Liver (tissue), 9 donors: ENCODE data around the gene TMEM184A. TPM values are rescaled to one million over a fixed set of nuclear protein-coding genes. Genes with fewer than 3 reads are reported as not detected.

Experiments
- DNase-seq: peaks from one replicate; pipeline ENCODE4 v3.0.0-alpha.2; 2017; ENCODE audit warnings: low spot score
- H3K27ac ChIP-seq, 2 donors: one replicate each; pipeline ENCODE4 v1.7.0; 2013; ENCODE audit warnings: inconsistent platforms in 2 of 2, low read length in 2 of 2, control low read depth in 1 of 2, low read depth in 1 of 2, mild to moderate bottlenecking in 1 of 2
- H3K27me3 ChIP-seq, 4 donors: one replicate each; pipeline versions ENCODE4 v1.6.1 to v1.7.0; 2013; ENCODE audit warnings: low read length in 3 of 4, inconsistent platforms in 1 of 4, mild to moderate bottlenecking in 1 of 4, moderate library complexity in 1 of 4; ENCODE audit not compliant: control insufficient read depth in 4 of 4, insufficient read depth in 4 of 4
- H3K36me3 ChIP-seq, 4 donors: one replicate each; pipeline versions ENCODE4 v1.6.1 to v1.7.0; 2013; ENCODE audit warnings: low read length in 3 of 4, mild to moderate bottlenecking in 3 of 4, low read depth in 1 of 4, moderate library complexity in 1 of 4; ENCODE audit not compliant: control insufficient read depth in 4 of 4, insufficient read depth in 3 of 4
- H3K4me1 ChIP-seq, 4 donors: one replicate each; pipeline versions ENCODE4 v1.6.1 to v1.7.0; 2013; ENCODE audit warnings: low read length in 3 of 4, mild to moderate bottlenecking in 3 of 4, moderate library complexity in 1 of 4; ENCODE audit not compliant: control insufficient read depth in 4 of 4, insufficient read depth in 4 of 4
- H3K4me3 ChIP-seq, 3 donors: one replicate each; pipeline versions ENCODE4 v1.6.1 to v1.7.0; 2013; ENCODE audit warnings: low read length in 3 of 3, control low read depth in 1 of 3, low read depth in 1 of 3, mild to moderate bottlenecking in 1 of 3
- H3K9ac ChIP-seq, 2 donors: one replicate each; pipeline ENCODE4 v1.7.0; 2013; ENCODE audit warnings: low read length in 2 of 2, mild to moderate bottlenecking in 2 of 2, moderate library complexity in 2 of 2, control low read depth in 1 of 2, low read depth in 1 of 2
- H3K9me3 ChIP-seq, 4 donors: one replicate each; pipeline versions ENCODE4 v1.6.1 to v1.7.0; 2013; ENCODE audit warnings: low read length in 3 of 4; ENCODE audit not compliant: control insufficient read depth in 4 of 4
- EGR1 ChIP-seq, 2 donors: IDR thresholded peaks; 2 replicates each; pipeline ENCODE4 v1.6.1; 2016 to 2018; ENCODE audit warnings: antibody characterized with exemption in 2 of 2, low read depth in 2 of 2
- FOXA1 ChIP-seq: IDR thresholded peaks from 2 replicates; pipeline ENCODE4 v1.6.1; 2016; ENCODE audit warnings: antibody characterized with exemption
- FOXA2 ChIP-seq: IDR thresholded peaks from 2 replicates; pipeline ENCODE4 v1.6.1; 2016; ENCODE audit warnings: antibody characterized with exemption
- GABPA ChIP-seq, 2 donors: IDR thresholded peaks in 1 of 2; conservative IDR thresholded peaks in 1 of 2; 2 replicates each; pipeline ENCODE4 v1.6.1; 2016; ENCODE audit warnings: antibody characterized with exemption in 2 of 2, mild to moderate bottlenecking in 1 of 2, moderate library complexity in 1 of 2
- HNF4A ChIP-seq, 2 donors: conservative IDR thresholded peaks; 2 replicates each; pipeline ENCODE4 v1.6.1; 2016; ENCODE audit warnings: antibody characterized with exemption in 2 of 2, mild to moderate bottlenecking in 2 of 2
- HNF4G ChIP-seq: IDR thresholded peaks from 2 replicates; pipeline ENCODE4 v1.6.1; 2016; ENCODE audit warnings: antibody characterized with exemption
- JUND ChIP-seq, 2 donors: IDR thresholded peaks; 2 replicates each; pipeline ENCODE4 v1.6.1; 2016; ENCODE audit warnings: antibody characterized with exemption in 2 of 2
- NR2F2 ChIP-seq: IDR thresholded peaks from 2 replicates; pipeline ENCODE4 v1.6.1; 2016; ENCODE audit warnings: antibody characterized with exemption
- RAD21 ChIP-seq, 2 donors: IDR thresholded peaks; 2 replicates each; pipeline ENCODE4 v1.6.1; 2016; ENCODE audit warnings: antibody characterized with exemption in 2 of 2, mild to moderate bottlenecking in 2 of 2
- RXRA ChIP-seq, 2 donors: IDR thresholded peaks; 2 replicates each; pipeline ENCODE4 v1.6.1; 2017 to 2018; ENCODE audit warnings: antibody characterized with exemption in 2 of 2, mild to moderate bottlenecking in 1 of 2
- SP1 ChIP-seq: IDR thresholded peaks from 2 replicates; pipeline ENCODE4 v1.6.1; 2018; ENCODE audit warnings: antibody characterized with exemption, mild to moderate bottlenecking
- TAF1 ChIP-seq: conservative IDR thresholded peaks from 2 replicates; pipeline ENCODE4 v1.6.1; 2016; ENCODE audit warnings: antibody characterized with exemption, mild to moderate bottlenecking
- YY1 ChIP-seq: IDR thresholded peaks from 2 replicates; pipeline ENCODE4 v1.6.1; 2016; ENCODE audit warnings: antibody characterized with exemption, mild to moderate bottlenecking
- WGBS: extraction: QIAGEN DNeasy Blood & Tissue Kit; methylation state at CpG from one replicate; pipeline ENCODE4 v1.1.7; 2013; 5-methylcytosine and 5-hydroxymethylcytosine counted together
- polyA plus RNA-seq, 2 donors: library from polyadenylated mRNA; stranded (reverse) in 1 of 2; unstranded in 1 of 2; fragments of 200-250 nt in 1 of 2; fragments of >200 nt in 1 of 2; fragmentation: Nextera tagmentation in 1 of 2; extraction: Ambion mirVana in 1 of 2; gene quantifications; one replicate each; pipeline versions ENCODE4 v1.2.1 to v1.2.3, GENCODE V29; 2013 to 2015
- total RNA-seq, 2 donors: library from RNA; depleted of rRNA; stranded (reverse); fragments of >200 nt; gene quantifications; one replicate each; pipeline ENCODE4 v1.2.3, GENCODE V29; 2014
- TF ChIP-seq, protein P1 (sequence below): IDR thresholded peaks from 2 replicates; pipeline ENCODE4 v1.6.1; 2016; ENCODE audit warnings: antibody characterized with exemption
- TF ChIP-seq, protein P2 (sequence below): IDR thresholded peaks from 2 replicates; pipeline ENCODE4 v1.6.1; 2016; ENCODE audit warnings: antibody characterized with exemption
- TF ChIP-seq, protein P3 (sequence below): IDR thresholded peaks from 2 replicates; pipeline ENCODE4 v1.6.1; 2016; ENCODE audit warnings: antibody characterized with exemption, mild to moderate bottlenecking
- TF ChIP-seq, protein P4 (sequence below): IDR thresholded peaks from 2 replicates; pipeline ENCODE4 v1.6.1; 2016; ENCODE audit warnings: antibody characterized with exemption
- TF ChIP-seq, protein P5 (sequence below): fragments of 150-350 bp; IDR thresholded peaks from 2 replicates; pipeline ENCODE4 v1.5.1; 2017; ENCODE audit warnings: improper control_type of control experiment, low read depth, low read length; ENCODE audit not compliant: missing input control
- donor health status: healthy.
- donor health status: healthy.
- donor health status: healthy.
- donor health status: healthy.
- donor health status: healthy.

The TMEM184A gene
- total RNA-seq (10 to 100 TPM in 1 of 2 donors, 1 to 10 TPM in 1; 1.6 to 11.7 TPM), polyA plus RNA-seq (10 to 100 TPM; 11.1 to 12.6 TPM)

DNA sequence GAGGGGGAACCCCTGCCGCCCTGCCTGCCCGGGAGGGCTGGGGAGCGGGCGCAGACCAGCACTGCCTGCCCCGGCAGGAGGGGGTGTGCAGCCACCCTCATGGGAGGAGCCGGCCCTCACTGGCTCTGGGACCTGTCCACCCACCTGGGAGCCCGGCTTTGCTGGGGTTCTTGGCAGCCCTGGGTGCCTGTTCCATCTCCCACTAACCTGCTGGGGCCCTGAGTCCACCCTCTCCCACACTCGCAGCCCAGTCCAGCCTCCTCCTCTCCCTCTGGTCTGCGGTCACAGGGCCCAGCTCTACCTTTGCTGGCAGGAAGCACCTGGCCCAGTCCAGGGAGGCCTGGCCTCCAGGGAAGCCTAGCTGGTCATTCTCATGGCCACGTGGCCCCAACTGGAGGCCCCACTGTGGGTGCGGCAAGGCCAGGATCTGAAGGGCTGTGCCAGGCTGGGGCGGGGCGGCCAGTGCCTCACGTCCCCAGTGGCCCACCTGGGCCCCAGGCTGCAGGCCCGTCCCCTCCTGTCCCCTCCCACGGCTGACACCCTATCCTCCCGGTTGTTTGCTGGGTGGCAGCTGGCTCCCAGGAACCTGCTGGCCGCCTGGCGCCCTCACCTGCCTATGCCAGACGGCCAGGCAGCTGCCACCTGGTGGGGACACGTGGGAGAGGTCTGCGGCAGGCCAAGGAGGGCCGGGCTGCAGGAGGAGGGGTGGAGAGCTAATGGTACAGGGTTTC, at the start of gene TMEM184A:
TSS of gene TMEM184A (minus strand) at position 393 of the 731 bp plus-strand sequence. CDS start 721 bp downstream, outside the sequence.
- Histone ChIP-seq H3K4me3 (peak within 1 kb of the TSS; percentile 26 to 61 (median 55)), H3K36me3 (peaks cover 0 to 2% (median under 1%) of the 10 kb centered on the region in 4 donors), H3K27ac (peak within 1 kb of the TSS; percentile 86 to 91), H3K4me1 (peaks cover 2 to 18% (median 10%) of the 10 kb centered on the region in 4 donors), H3K27me3 (no peaks in the 10 kb centered on the region), H3K9me3 (no peaks in the 10 kb centered on the region), H3K9ac (peak within 1 kb of the TSS; percentile 0 to 72)
- TF ChIP-seq HNF4G (no peak), EGR1 (IDR thresholded peaks at IDR 0.05; ENCODE audit: low read depth in 2 of 2) (peak in 1 of 2 donors; percentile 19), YY1 (peak; percentile 75), NR2F2 (no peak), JUND (IDR thresholded peaks at IDR 0.05) (peak in 1 of 2 donors; percentile 42), RAD21 (IDR thresholded peaks at IDR 0.05) (peak; percentile 76 to 86), FOXA1 (peak; percentile 68), FOXA2 (peak; percentile 44), TAF1 (peak; percentile 7), RXRA (IDR thresholded peaks at IDR 0.05) (peak; percentile 59 to 63), GABPA (IDR thresholded peaks at IDR 0.05 in 1 of 2, conservative IDR thresholded peaks at IDR 0.05 in 1 of 2) (peak in 1 of 2 donors; percentile 80), HNF4A (conservative IDR thresholded peaks at IDR 0.05) (peak in 1 of 2 donors; percentile 52), SP1 (peak; percentile 80)
- TF ChIP-seq, protein P1, sequence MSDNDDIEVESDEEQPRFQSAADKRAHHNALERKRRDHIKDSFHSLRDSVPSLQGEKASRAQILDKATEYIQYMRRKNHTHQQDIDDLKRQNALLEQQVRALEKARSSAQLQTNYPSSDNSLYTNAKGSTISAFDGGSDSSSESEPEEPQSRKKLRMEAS = no peak
- TF ChIP-seq, protein P2, sequence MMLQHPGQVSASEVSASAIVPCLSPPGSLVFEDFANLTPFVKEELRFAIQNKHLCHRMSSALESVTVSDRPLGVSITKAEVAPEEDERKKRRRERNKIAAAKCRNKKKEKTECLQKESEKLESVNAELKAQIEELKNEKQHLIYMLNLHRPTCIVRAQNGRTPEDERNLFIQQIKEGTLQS = no peak
- TF ChIP-seq, protein P3, sequence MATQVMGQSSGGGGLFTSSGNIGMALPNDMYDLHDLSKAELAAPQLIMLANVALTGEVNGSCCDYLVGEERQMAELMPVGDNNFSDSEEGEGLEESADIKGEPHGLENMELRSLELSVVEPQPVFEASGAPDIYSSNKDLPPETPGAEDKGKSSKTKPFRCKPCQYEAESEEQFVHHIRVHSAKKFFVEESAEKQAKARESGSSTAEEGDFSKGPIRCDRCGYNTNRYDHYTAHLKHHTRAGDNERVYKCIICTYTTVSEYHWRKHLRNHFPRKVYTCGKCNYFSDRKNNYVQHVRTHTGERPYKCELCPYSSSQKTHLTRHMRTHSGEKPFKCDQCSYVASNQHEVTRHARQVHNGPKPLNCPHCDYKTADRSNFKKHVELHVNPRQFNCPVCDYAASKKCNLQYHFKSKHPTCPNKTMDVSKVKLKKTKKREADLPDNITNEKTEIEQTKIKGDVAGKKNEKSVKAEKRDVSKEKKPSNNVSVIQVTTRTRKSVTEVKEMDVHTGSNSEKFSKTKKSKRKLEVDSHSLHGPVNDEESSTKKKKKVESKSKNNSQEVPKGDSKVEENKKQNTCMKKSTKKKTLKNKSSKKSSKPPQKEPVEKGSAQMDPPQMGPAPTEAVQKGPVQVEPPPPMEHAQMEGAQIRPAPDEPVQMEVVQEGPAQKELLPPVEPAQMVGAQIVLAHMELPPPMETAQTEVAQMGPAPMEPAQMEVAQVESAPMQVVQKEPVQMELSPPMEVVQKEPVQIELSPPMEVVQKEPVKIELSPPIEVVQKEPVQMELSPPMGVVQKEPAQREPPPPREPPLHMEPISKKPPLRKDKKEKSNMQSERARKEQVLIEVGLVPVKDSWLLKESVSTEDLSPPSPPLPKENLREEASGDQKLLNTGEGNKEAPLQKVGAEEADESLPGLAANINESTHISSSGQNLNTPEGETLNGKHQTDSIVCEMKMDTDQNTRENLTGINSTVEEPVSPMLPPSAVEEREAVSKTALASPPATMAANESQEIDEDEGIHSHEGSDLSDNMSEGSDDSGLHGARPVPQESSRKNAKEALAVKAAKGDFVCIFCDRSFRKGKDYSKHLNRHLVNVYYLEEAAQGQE = peak; percentile 71
- TF ChIP-seq, protein P4, sequence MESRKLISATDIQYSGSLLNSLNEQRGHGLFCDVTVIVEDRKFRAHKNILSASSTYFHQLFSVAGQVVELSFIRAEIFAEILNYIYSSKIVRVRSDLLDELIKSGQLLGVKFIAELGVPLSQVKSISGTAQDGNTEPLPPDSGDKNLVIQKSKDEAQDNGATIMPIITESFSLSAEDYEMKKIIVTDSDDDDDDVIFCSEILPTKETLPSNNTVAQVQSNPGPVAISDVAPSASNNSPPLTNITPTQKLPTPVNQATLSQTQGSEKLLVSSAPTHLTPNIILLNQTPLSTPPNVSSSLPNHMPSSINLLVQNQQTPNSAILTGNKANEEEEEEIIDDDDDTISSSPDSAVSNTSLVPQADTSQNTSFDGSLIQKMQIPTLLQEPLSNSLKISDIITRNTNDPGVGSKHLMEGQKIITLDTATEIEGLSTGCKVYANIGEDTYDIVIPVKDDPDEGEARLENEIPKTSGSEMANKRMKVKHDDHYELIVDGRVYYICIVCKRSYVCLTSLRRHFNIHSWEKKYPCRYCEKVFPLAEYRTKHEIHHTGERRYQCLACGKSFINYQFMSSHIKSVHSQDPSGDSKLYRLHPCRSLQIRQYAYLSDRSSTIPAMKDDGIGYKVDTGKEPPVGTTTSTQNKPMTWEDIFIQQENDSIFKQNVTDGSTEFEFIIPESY = no peak
- TF ChIP-seq, protein P5, sequence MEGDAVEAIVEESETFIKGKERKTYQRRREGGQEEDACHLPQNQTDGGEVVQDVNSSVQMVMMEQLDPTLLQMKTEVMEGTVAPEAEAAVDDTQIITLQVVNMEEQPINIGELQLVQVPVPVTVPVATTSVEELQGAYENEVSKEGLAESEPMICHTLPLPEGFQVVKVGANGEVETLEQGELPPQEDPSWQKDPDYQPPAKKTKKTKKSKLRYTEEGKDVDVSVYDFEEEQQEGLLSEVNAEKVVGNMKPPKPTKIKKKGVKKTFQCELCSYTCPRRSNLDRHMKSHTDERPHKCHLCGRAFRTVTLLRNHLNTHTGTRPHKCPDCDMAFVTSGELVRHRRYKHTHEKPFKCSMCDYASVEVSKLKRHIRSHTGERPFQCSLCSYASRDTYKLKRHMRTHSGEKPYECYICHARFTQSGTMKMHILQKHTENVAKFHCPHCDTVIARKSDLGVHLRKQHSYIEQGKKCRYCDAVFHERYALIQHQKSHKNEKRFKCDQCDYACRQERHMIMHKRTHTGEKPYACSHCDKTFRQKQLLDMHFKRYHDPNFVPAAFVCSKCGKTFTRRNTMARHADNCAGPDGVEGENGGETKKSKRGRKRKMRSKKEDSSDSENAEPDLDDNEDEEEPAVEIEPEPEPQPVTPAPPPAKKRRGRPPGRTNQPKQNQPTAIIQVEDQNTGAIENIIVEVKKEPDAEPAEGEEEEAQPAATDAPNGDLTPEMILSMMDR = peak; percentile 69
- 31% methylated on average over 23 of the region's 23 CpGs for WGBS
- no peak for DNase-seq
